NCI-H187 treated with DMSO at 0.1 percent for 48 hours (cell line): Measurements from ENCODE around the gene WNT4.

Experiments used
- DNase-seq: peaks from one replicate; lab custom pipeline; 2025; lab: John Stamatoyannopoulos, UW

The WNT4 gene

DNA sequence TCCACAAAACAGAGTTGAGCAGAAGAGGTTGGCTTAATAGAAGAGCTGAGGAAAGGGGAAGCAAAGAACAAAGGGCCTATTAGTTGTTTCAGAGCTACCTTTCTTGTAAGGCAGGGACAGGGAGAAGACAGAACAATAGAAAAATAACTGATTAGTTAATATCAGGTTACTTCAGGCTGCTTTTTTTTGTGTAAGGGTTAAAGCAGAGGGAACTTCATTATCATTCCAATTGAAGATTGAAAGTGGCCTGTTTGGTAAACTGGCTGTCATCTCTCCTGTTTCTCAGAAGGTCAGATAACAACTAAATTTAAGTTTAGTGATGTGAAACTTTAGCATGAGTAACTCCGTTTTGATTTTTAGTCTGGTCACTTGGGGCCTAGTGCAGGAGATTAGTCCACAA is 68.1 kb downstream of the WNT4 start:
- DNase-seq, result no peak

GRCh38 chr1:22071511-22071910 is 71.4 kb downstream of the WNT4 start:
- DNase-seq, result no peak
